Hepatocyte (in vitro differentiated cells): Measurements from ENCODE around the gene PLA2G3. TPM values are rescaled to one million over a fixed set of nuclear protein-coding genes. Genes with fewer than 3 reads are reported as not detected.
"Not testable (repeated sequence)": the region's sequence is repeated elsewhere in the genome, so short reads cannot be mapped to it uniquely, and the experiment has no call there.

ENCODE experiments used
- DNase-seq: peaks from one replicate; pipeline ENCODE4 v3.0.0-alpha.2; 2016; ENCODE audit warnings: low spot score
- H2AFZ ChIP-seq: fragments of 200-600 bp; sonication (generic); 2 replicates; pipeline ENCODE4 v1.6.0; 2016; ENCODE audit warnings: antibody characterized with exemption, mild to moderate bottlenecking
- H3K27ac ChIP-seq: fragments of 200-600 bp; sonication (generic); 2 replicates; pipeline ENCODE4 v1.5.1; 2016; ENCODE audit warnings: mild to moderate bottlenecking
- H3K27me3 ChIP-seq: fragments of 200-600 bp; sonication (generic); 2 replicates; pipeline ENCODE4 v1.6.1; 2016
- H3K36me3 ChIP-seq: fragments of 200-600 bp; sonication (generic); replicated peaks from 2 replicates; pipeline ENCODE4 v1.5.1; 2016; ENCODE audit warnings: low read depth; ENCODE audit not compliant: insufficient read depth
- H3K4me1 ChIP-seq: fragments of 200-600 bp; sonication (generic); 2 replicates; pipeline ENCODE4 v1.5.1; 2016; ENCODE audit warnings: mild to moderate bottlenecking, moderate library complexity; ENCODE audit not compliant: insufficient read depth
- H3K4me2 ChIP-seq: fragments of 200-600 bp; sonication (generic); 2 replicates; pipeline ENCODE4 v1.6.0; 2016
- H3K4me3 ChIP-seq: fragments of 200-600 bp; sonication (generic); 2 replicates; pipeline ENCODE4 v1.5.1; 2016; ENCODE audit warnings: mild to moderate bottlenecking
- H3K79me2 ChIP-seq: fragments of 200-600 bp; sonication (generic); 2 replicates; pipeline ENCODE4 v1.6.0; 2017; ENCODE audit warnings: mild to moderate bottlenecking
- H3K9me2 ChIP-seq: fragments of 200-600 bp; sonication (generic); replicated peaks from 2 replicates; pipeline ENCODE4 v1.6.0; 2017; ENCODE audit warnings: mild to moderate bottlenecking; ENCODE audit not compliant: insufficient read depth
- H3K9me3 ChIP-seq: fragments of 200-600 bp; sonication (generic); 2 replicates; pipeline ENCODE4 v1.5.1; 2016; ENCODE audit warnings: low read depth, mild to moderate bottlenecking
- H4K20me1 ChIP-seq: fragments of 200-600 bp; sonication (generic); 2 replicates; pipeline ENCODE4 v1.6.0; 2016; ENCODE audit warnings: mild to moderate bottlenecking; ENCODE audit not compliant: insufficient read depth, poor library complexity, severe bottlenecking
- CTCF ChIP-seq: fragments of 200-600 bp; sonication (generic); IDR thresholded peaks from 2 replicates; pipeline ENCODE4 v1.5.1; 2016; ENCODE audit warnings: antibody characterized with exemption, mild to moderate bottlenecking; ENCODE audit not compliant: poor library complexity
- EZH2 ChIP-seq: fragments of 200-600 bp; sonication (generic); IDR thresholded peaks from 2 replicates; pipeline ENCODE4 v1.6.1; 2016; ENCODE audit warnings: antibody characterized with exemption, mild to moderate bottlenecking, borderline replicate concordance
- EZH2phosphoT487 ChIP-seq: fragments of 200-600 bp; sonication (generic); IDR thresholded peaks from one replicate; pipeline ENCODE4 v1.6.1; 2018; ENCODE audit warnings: antibody characterized with exemption, mild to moderate bottlenecking, low read depth, moderate library complexity; ENCODE audit not compliant: unreplicated experiment, severe bottlenecking
- WGBS: methylation state at CpG from one replicate; pipeline ENCODE4 v1.1.6; 2016; ENCODE audit warnings: low lambda C conversion rate; ENCODE audit errors: missing lambda C conversion rate; 5-methylcytosine and 5-hydroxymethylcytosine counted together
- polyA plus RNA-seq: library from polyadenylated mRNA; unstranded; fragments of >200 nt; fragmentation: Nextera tagmentation; extraction: Ambion mirVana; gene quantifications from 2 replicates; pipeline ENCODE4 v1.2.1, GENCODE V29; 2016
- total RNA-seq: library from RNA; depleted of rRNA; stranded (reverse); fragments of >200 nt; gene quantifications from 2 replicates; pipeline ENCODE4 v1.2.3, GENCODE V29; 2014

The PLA2G3 gene
- total and polyA plus RNA-seq, 2 experiments from 2014 or later, result 0.10 to 0.52 TPM

GRCh38 chr22:31119026-31119717 is 21.1 kb downstream of the PLA2G3 start:
- Histone ChIP-seq H3K79me2 (no peaks in the 10 kb centered on the region), H3K4me2 (no peak overlapping the region), H3K9me2 (no peaks in the 10 kb centered on the region), H3K4me3 (no peak overlapping the region), H4K20me1 (no peaks in the 10 kb centered on the region), H3K36me3 (no peaks in the 10 kb centered on the region), H2AFZ (no peak overlapping the region), H3K4me1 (peaks cover 17% of the 10 kb centered on the region), H3K27me3 (no peaks in the 10 kb centered on the region), H3K27ac (no peak overlapping the region), H3K9me3 (no peaks in the 10 kb centered on the region)
- WGBS, result 75% methylated on average over 7 of the region's 7 CpGs
- no peak for DNase-seq
- TF ChIP-seq EZH2, result no peak

- WGBS, result 81% methylated on average over 3 of the region's 3 CpGs
- Histone ChIP-seq H3K4me1 (peaks cover 16% of the 10 kb centered on the region), H3K9me3 (no peaks in the 10 kb centered on the region), H4K20me1 (no peaks in the 10 kb centered on the region), H3K27ac (no peak overlapping the region), H3K79me2 (no peaks in the 10 kb centered on the region), H3K27me3 (no peaks in the 10 kb centered on the region), H3K4me2 (no peak overlapping the region), H3K36me3 (no peaks in the 10 kb centered on the region), H2AFZ (no peak overlapping the region), H3K9me2 (no peaks in the 10 kb centered on the region), H3K4me3 (no peak overlapping the region)
- TF ChIP-seq CTCF (no peak), EZH2phosphoT487 (no peak), EZH2 (no peak)
- DNase-seq, result no peak
These were observed 22.1 kb downstream of the PLA2G3 start for GRCh38 chr22:31118046-31118820.

GRCh38 chr22:31112547-31113091 is 27.7 kb downstream of the PLA2G3 start:
- H3K4me1 ChIP-seq, H3K27ac ChIP-seq, H4K20me1 ChIP-seq, H3K9me2 ChIP-seq, H3K79me2 ChIP-seq, H3K4me2 ChIP-seq, H2AFZ ChIP-seq, DNase-seq, H3K4me3 ChIP-seq, H3K27me3 ChIP-seq, H3K36me3 ChIP-seq, H3K9me3 ChIP-seq: not testable (repeated sequence)
- WGBS, result 95% methylated on average over 7 of the region's 7 CpGs

GRCh38 chr22:31107894-31108218 is 32.5 kb downstream of the PLA2G3 start:
- H3K4me3 ChIP-seq, result no peak overlapping the region
- H3K79me2 ChIP-seq, result no peaks in the 10 kb centered on the region
- no peaks in the 10 kb centered on the region for H3K27me3 ChIP-seq
- H4K20me1 ChIP-seq, result no peaks in the 10 kb centered on the region
- TF ChIP-seq EZH2 (no peak), CTCF (no peak), EZH2phosphoT487 (no peak)
- H3K9me3 ChIP-seq, result no peaks in the 10 kb centered on the region
- no peaks in the 10 kb centered on the region for H3K9me2 ChIP-seq
- H3K4me1 ChIP-seq, result peaks cover 4% of the 10 kb centered on the region
- H3K27ac ChIP-seq, result no peak overlapping the region
- peak overlapping the region; percentile 79 for H3K4me2 ChIP-seq
- no peak for DNase-seq
- H2AFZ ChIP-seq, result peak overlapping the region; percentile 58
- H3K36me3 ChIP-seq, result no peaks in the 10 kb centered on the region
- WGBS, result 8% methylated on average over 5 of the region's 5 CpGs
